HepG2 (cell line): ENCODE results near the gene OR10V1. TPM values are rescaled to one million over a fixed set of nuclear protein-coding genes. Genes with fewer than 3 reads are reported as not detected.

Experiments used
- FOXK1 ChIP-seq: sonication (generic); formaldehyde crosslinking; IDR thresholded peaks from 2 replicates; pipeline ENCODE4 v1.4.0; 2020; ENCODE audit warnings: low read depth, missing genetic modification reagents, borderline replicate concordance
- HCFC1 ChIP-seq: fragments of 150-350 bp; IDR thresholded peaks from 2 replicates; pipeline ENCODE4 v1.6.1; 2014; ENCODE audit warnings: low read depth, low read length
- PLRG1 ChIP-seq: fragments of 450-650 bp; conservative IDR thresholded peaks from 2 replicates; pipeline ENCODE4 v1.6.1; 2016
- SNRNP70 ChIP-seq: fragments of 200-400 bp; formaldehyde crosslinking; IDR thresholded peaks from 2 replicates; pipeline ENCODE4 v1.6.1; 2017; ENCODE audit warnings: mild to moderate bottlenecking, low read depth, low read length, moderate library complexity
- U2AF2 ChIP-seq: fragments of 200-400 bp; formaldehyde crosslinking; IDR thresholded peaks from 2 replicates; pipeline ENCODE4 v1.6.1; 2017; ENCODE audit warnings: low read depth, mild to moderate bottlenecking, low read length
- ZNF101 ChIP-seq: sonication (generic); formaldehyde crosslinking; IDR thresholded peaks from 2 replicates; pipeline ENCODE4 v1.4.0; 2020; ENCODE audit warnings: mild to moderate bottlenecking, low read depth, missing genetic modification reagents, borderline replicate concordance
- ZNF251 ChIP-seq: sonication (generic); formaldehyde crosslinking; IDR thresholded peaks from 2 replicates; pipeline ENCODE4 v1.9.0; 2021; ENCODE audit warnings: mild to moderate bottlenecking, missing genetic modification reagents
- ZNF670 ChIP-seq: sonication (generic); formaldehyde crosslinking; IDR thresholded peaks from 2 replicates; pipeline ENCODE4 v1.8.0; 2022; ENCODE audit warnings: mild to moderate bottlenecking, missing genetic modification reagents, borderline replicate concordance
- ZNF747 ChIP-seq: sonication (generic); formaldehyde crosslinking; IDR thresholded peaks from 2 replicates; pipeline ENCODE4 v1.8.1; 2023; ENCODE audit warnings: missing genetic modification reagents, mild to moderate bottlenecking, borderline replicate concordance
- ZNF788 ChIP-seq: sonication (generic); formaldehyde crosslinking; IDR thresholded peaks from 2 replicates; pipeline ENCODE4 v1.5.0; 2020; ENCODE audit warnings: mild to moderate bottlenecking, missing genetic modification reagents, borderline replicate concordance
- polyA plus RNA-seq, 8 experiments: library from polyadenylated mRNA; depleted of rRNA in 3 of 8; stranded (reverse) in 7 of 8; unstranded in 1 of 8; fragments of >200 nt; fragmentation: Illumina TruSeq in 4 of 8; extraction: Trizol in 4 of 8; gene quantifications; 2 replicates each; pipeline versions ENCODE4 v1.2.1 to v1.2.3, GENCODE V29; 2011 to 2016; ENCODE audit warnings: low read depth in 4 of 8, missing spikeins in 1 of 8, mixed read lengths in 1 of 8; ENCODE audit not compliant: insufficient read depth in 1 of 8
- total RNA-seq, 5 experiments: library from RNA; depleted of rRNA; stranded (reverse); fragments of >200 nt; fragmentation: Illumina TruSeq; extraction: Trizol; gene quantifications; 2 replicates each; pipeline ENCODE4 v1.2.3, GENCODE V29; 2016; ENCODE audit warnings: low read depth in 1 of 5
- TF ChIP-seq, protein P1 (sequence below): sonication (generic); formaldehyde crosslinking; IDR thresholded peaks from 2 replicates; pipeline ENCODE4 v1.5.1; 2020; ENCODE audit warnings: mild to moderate bottlenecking, missing genetic modification reagents, borderline replicate concordance
- TF ChIP-seq, protein P2 (sequence below): sonication (generic); formaldehyde crosslinking; IDR thresholded peaks from 2 replicates; pipeline ENCODE4 v1.8.0; 2022; ENCODE audit warnings: mild to moderate bottlenecking, missing genetic modification reagents, borderline replicate concordance
- TF ChIP-seq, protein P3 (sequence below): sonication (generic); formaldehyde crosslinking; IDR thresholded peaks from 2 replicates; pipeline ENCODE4 v1.8.1; 2023; ENCODE audit warnings: mild to moderate bottlenecking, missing genetic modification reagents
- TF ChIP-seq, protein P4 (sequence below): sonication (generic); formaldehyde crosslinking; IDR thresholded peaks from 2 replicates; pipeline ENCODE4 v1.5.1; 2020; ENCODE audit warnings: missing genetic modification reagents, mild to moderate bottlenecking, borderline replicate concordance
- TF ChIP-seq, protein P5 (sequence below): sonication (generic); formaldehyde crosslinking; IDR thresholded peaks from 2 replicates; pipeline ENCODE4 v1.5.1; 2020; ENCODE audit warnings: missing genetic modification reagents, mild to moderate bottlenecking, borderline replicate concordance

OR10V1 gene
- total and polyA plus RNA-seq, 2 of the 13 experiments (the other 11 are each of a cell fraction or from before 2014, with no cell fraction given): not detected

DNA sequence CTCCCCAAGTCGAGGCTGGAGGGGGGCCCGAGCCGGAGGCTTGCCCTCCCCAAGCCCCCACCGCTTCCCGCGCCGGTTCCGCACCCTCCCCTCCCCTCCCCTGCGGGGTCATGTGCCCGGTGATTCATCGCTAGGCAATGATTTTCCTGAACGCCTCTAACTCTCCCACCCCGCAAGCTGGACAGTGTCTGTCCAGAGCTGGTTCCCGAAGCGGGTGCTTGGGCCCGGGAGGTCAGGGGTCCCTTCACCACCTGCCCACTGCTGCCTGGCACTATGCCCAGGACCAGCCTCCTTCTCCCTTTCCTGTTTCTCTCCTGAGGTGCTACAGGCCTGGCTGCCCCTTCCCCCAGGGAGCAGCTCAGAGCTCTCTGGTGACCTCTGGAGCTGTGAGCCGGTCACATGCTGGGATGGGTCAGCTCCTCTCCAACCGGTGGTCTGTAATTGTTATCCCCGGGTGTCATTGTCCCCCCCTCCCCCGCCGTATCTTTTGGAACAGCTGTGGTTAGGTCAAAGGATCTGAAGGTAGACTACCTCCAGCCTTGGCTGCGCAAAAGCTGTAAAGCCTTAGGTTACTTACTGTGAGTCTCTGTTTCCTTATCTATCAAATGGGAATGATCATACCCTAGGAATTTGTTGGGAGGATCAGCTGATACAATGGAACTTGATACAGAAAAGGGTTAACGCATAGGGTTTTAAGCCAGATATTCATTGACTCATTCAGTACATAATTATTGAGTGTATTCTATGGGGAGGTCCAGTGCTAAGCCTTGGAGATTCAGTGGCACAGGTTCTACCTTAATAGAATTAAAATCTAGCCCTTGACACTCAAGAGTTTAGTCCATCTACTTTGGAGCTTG lies 42.3 kb upstream of the OR10V1 start (continued):
- TF ChIP-seq, protein P1, sequence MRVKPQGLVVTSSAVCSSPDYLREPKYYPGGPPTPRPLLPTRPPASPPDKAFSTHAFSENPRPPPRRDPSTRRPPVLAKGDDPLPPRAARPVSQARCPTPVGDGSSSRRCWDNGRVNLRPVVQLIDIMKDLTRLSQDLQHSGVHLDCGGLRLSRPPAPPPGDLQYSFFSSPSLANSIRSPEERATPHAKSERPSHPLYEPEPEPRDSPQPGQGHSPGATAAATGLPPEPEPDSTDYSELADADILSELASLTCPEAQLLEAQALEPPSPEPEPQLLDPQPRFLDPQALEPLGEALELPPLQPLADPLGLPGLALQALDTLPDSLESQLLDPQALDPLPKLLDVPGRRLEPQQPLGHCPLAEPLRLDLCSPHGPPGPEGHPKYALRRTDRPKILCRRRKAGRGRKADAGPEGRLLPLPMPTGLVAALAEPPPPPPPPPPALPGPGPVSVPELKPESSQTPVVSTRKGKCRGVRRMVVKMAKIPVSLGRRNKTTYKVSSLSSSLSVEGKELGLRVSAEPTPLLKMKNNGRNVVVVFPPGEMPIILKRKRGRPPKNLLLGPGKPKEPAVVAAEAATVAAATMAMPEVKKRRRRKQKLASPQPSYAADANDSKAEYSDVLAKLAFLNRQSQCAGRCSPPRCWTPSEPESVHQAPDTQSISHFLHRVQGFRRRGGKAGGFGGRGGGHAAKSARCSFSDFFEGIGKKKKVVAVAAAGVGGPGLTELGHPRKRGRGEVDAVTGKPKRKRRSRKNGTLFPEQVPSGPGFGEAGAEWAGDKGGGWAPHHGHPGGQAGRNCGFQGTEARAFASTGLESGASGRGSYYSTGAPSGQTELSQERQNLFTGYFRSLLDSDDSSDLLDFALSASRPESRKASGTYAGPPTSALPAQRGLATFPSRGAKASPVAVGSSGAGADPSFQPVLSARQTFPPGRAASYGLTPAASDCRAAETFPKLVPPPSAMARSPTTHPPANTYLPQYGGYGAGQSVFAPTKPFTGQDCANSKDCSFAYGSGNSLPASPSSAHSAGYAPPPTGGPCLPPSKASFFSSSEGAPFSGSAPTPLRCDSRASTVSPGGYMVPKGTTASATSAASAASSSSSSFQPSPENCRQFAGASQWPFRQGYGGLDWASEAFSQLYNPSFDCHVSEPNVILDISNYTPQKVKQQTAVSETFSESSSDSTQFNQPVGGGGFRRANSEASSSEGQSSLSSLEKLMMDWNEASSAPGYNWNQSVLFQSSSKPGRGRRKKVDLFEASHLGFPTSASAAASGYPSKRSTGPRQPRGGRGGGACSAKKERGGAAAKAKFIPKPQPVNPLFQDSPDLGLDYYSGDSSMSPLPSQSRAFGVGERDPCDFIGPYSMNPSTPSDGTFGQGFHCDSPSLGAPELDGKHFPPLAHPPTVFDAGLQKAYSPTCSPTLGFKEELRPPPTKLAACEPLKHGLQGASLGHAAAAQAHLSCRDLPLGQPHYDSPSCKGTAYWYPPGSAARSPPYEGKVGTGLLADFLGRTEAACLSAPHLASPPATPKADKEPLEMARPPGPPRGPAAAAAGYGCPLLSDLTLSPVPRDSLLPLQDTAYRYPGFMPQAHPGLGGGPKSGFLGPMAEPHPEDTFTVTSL: 0 out of 2 replicates have a peak, but pooled peaks have one; percentile 12
- TF ChIP-seq HCFC1 (no peak), U2AF2 (no peak), ZNF747 (CRISPR knock-in tag) (no peak), SNRNP70 (no peak), FOXK1 (CRISPR knock-in tag) (no peak), ZNF670 (CRISPR knock-in tag) (no peak), ZNF788 (no peak; the same call in 1 of the 2 replicates), PLRG1 (no peak), ZNF251 (CRISPR knock-in tag) (no peak), ZNF101 (CRISPR knock-in tag) (no peak)
- TF ChIP-seq, protein P2, sequence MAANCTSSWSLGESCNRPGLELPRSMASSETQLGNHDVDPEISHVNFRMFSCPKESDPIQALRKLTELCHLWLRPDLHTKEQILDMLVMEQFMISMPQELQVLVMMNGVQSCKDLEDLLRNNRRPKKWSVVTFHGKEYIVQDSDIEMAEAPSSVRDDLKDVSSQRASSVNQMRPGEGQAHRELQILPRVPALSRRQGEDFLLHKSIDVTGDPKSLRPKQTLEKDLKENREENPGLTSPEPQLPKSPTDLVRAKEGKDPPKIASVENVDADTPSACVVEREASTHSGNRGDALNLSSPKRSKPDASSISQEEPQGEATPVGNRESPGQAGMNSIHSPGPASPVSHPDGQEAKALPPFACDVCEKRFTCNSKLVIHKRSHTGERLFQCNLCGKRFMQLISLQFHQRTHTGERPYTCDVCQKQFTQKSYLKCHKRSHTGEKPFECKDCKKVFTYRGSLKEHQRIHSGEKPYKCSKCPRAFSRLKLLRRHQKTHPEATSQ (CRISPR knock-in tag): no peak
- TF ChIP-seq, protein P3, sequence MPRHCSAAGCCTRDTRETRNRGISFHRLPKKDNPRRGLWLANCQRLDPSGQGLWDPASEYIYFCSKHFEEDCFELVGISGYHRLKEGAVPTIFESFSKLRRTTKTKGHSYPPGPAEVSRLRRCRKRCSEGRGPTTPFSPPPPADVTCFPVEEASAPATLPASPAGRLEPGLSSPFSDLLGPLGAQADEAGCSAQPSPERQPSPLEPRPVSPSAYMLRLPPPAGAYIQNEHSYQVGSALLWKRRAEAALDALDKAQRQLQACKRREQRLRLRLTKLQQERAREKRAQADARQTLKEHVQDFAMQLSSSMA (CRISPR knock-in tag): no peak
- TF ChIP-seq, protein P4, sequence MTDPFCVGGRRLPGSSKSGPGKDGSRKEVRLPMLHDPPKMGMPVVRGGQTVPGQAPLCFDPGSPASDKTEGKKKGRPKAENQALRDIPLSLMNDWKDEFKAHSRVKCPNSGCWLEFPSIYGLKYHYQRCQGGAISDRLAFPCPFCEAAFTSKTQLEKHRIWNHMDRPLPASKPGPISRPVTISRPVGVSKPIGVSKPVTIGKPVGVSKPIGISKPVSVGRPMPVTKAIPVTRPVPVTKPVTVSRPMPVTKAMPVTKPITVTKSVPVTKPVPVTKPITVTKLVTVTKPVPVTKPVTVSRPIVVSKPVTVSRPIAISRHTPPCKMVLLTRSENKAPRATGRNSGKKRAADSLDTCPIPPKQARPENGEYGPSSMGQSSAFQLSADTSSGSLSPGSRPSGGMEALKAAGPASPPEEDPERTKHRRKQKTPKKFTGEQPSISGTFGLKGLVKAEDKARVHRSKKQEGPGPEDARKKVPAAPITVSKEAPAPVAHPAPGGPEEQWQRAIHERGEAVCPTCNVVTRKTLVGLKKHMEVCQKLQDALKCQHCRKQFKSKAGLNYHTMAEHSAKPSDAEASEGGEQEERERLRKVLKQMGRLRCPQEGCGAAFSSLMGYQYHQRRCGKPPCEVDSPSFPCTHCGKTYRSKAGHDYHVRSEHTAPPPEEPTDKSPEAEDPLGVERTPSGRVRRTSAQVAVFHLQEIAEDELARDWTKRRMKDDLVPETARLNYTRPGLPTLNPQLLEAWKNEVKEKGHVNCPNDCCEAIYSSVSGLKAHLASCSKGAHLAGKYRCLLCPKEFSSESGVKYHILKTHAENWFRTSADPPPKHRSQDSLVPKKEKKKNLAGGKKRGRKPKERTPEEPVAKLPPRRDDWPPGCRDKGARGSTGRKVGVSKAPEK: no peak
- TF ChIP-seq, protein P5, sequence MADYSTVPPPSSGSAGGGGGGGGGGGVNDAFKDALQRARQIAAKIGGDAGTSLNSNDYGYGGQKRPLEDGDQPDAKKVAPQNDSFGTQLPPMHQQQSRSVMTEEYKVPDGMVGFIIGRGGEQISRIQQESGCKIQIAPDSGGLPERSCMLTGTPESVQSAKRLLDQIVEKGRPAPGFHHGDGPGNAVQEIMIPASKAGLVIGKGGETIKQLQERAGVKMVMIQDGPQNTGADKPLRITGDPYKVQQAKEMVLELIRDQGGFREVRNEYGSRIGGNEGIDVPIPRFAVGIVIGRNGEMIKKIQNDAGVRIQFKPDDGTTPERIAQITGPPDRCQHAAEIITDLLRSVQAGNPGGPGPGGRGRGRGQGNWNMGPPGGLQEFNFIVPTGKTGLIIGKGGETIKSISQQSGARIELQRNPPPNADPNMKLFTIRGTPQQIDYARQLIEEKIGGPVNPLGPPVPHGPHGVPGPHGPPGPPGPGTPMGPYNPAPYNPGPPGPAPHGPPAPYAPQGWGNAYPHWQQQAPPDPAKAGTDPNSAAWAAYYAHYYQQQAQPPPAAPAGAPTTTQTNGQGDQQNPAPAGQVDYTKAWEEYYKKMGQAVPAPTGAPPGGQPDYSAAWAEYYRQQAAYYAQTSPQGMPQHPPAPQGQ (CRISPR knock-in tag): no peak
